K562 (cell line): ENCODE results near the gene RPS19BP1. TPM values are rescaled to one million over a fixed set of nuclear protein-coding genes. Genes with fewer than 3 reads are reported as not detected.

Source experiments
- ATAC-seq: fragments of 200-7000 bp; cut with Tn5 transposase; 3 replicates; pipeline ENCODE4 v1.9.1; 2020; ENCODE audit warnings: moderate library complexity
- BruUV-seq: library from RNA; stranded (reverse); fragments of 400-500 nt; replicated peaks from 2 replicates; lab custom pipeline; 2021; lab: Mats Ljungman, UMichigan
- CTCF ChIA-PET: fragments of 300-600 bp; formaldehyde crosslinking; extraction: SDS; loops from one replicate; lab custom pipeline; 2021; ENCODE audit warnings: low intra/inter-chr PET ratio; lab: Yijun Ruan, JAX
- POLR2A ChIA-PET: fragments of 300-600, 350-650 bp; sonication (Branson Sonifier 250); formaldehyde crosslinking; extraction: SDS; loops from one replicate; lab custom pipeline; 2021; ENCODE audit warnings: antibody characterized with exemption, inconsistent platforms; lab: Yijun Ruan, JAX
- DNase-seq, 4 experiments: peaks; one replicate each; pipeline versions ENCODE4 v3.0.0 to v3.0.0-alpha.2; 2011 to 2018; ENCODE audit warnings: low spot score in 3 of 4, mixed read lengths in 3 of 4; ENCODE audit errors: extremely low read depth in 1 of 4
- FAIRE-seq: peaks from 2 replicates; lab custom pipeline; 2011; peaks lifted over from hg19 to GRCh38; lab: Jason Lieb, UNC
- H2AFZ ChIP-seq: 2 replicates; pipeline ENCODE4 v1.6.0; 2011; ENCODE audit warnings: low read depth, low read length, control low read depth, inconsistent platforms
- H3K27ac ChIP-seq: fragments of 200-600 bp; 3 replicates; pipeline ENCODE4 v1.8.0; 2011; ENCODE audit warnings: low read depth, mild to moderate bottlenecking, control low read depth, inconsistent platforms, low read length, moderate library complexity, mixed read lengths; ENCODE audit errors: extremely low read depth
- H3K27me3 ChIP-seq, 2 experiments: fragments of 300-600 bp in 1 of 2; 2 replicates in 1 of 2; 3 replicates in 1 of 2; pipeline versions ENCODE4 v1.6.0 to v1.8.0; 2011; ENCODE audit warnings: inconsistent platforms in 2 of 2, low read length in 2 of 2, mild to moderate bottlenecking in 1 of 2, mixed read lengths in 1 of 2, moderate library complexity in 1 of 2; ENCODE audit not compliant: control insufficient read depth in 2 of 2, insufficient read depth in 2 of 2
- H3K36me3 ChIP-seq: fragments of 300-600 bp; 3 replicates; pipeline ENCODE4 v1.8.0; 2011; ENCODE audit warnings: mild to moderate bottlenecking, low read length, inconsistent platforms; ENCODE audit not compliant: control insufficient read depth, insufficient read depth
- H3K4me1 ChIP-seq, 2 experiments: fragments of 200-600 bp in 1 of 2; replicated peaks in 1 of 2; 2 replicates in 1 of 2; 3 replicates in 1 of 2; pipeline versions ENCODE4 v1.5.1 to v1.8.0; 2011; ENCODE audit warnings: inconsistent platforms in 2 of 2, low read length in 2 of 2, mild to moderate bottlenecking in 1 of 2, mixed read lengths in 1 of 2, moderate library complexity in 1 of 2; ENCODE audit not compliant: control insufficient read depth in 2 of 2, insufficient read depth in 2 of 2
- H3K4me2 ChIP-seq: 2 replicates; pipeline ENCODE4 v1.6.1; 2011; ENCODE audit warnings: low read length, control low read depth, inconsistent platforms, mixed read lengths; ENCODE audit not compliant: insufficient read depth
- H3K4me3 ChIP-seq: fragments of 200-600 bp; sonication (generic), shearing (Covaris generic); 2 replicates; pipeline ENCODE4 v1.5.1; 2016; ENCODE audit warnings: control low read depth, inconsistent platforms
- H3K79me2 ChIP-seq: fragments of 200-600 bp; 3 replicates; pipeline ENCODE4 v1.8.0; 2011; ENCODE audit warnings: low read length, inconsistent platforms; ENCODE audit not compliant: control insufficient read depth, insufficient read depth
- H3K9ac ChIP-seq, 2 experiments: 2 replicates each; pipeline versions ENCODE4 v1.6.0 to v1.6.1; 2011; ENCODE audit warnings: low read depth in 2 of 2, low read length in 2 of 2, control low read depth in 1 of 2, inconsistent platforms in 1 of 2, mild to moderate bottlenecking in 1 of 2, mixed read lengths in 1 of 2; ENCODE audit not compliant: insufficient read depth in 1 of 2
- H3K9me1 ChIP-seq: one replicate; pipeline ENCODE4 v1.6.0; 2011; ENCODE audit warnings: inconsistent platforms, mild to moderate bottlenecking, low read length, moderate library complexity; ENCODE audit not compliant: control insufficient read depth, insufficient read depth
- H3K9me3 ChIP-seq: replicated peaks from 2 replicates; pipeline ENCODE4 v1.5.1; 2011; ENCODE audit warnings: low read depth, low read length, inconsistent platforms; ENCODE audit not compliant: control insufficient read depth, insufficient read depth
- H4K20me1 ChIP-seq: replicated peaks from 2 replicates; pipeline ENCODE4 v1.6.1; 2011; ENCODE audit warnings: low read length, inconsistent platforms, mixed read lengths; ENCODE audit not compliant: control insufficient read depth, insufficient read depth
- BHLHE40 ChIP-seq: IDR thresholded peaks from 2 replicates; pipeline ENCODE4 v1.6.1; 2011; ENCODE audit warnings: low read length, improper control_type of control experiment
- CTBP1 ChIP-seq: fragments of 450-650 bp; IDR thresholded peaks from 2 replicates; pipeline ENCODE4 v1.6.1; 2016; ENCODE audit warnings: borderline replicate concordance
- E4F1 ChIP-seq: fragments of 250-450 bp; sonication (Bioruptor Pico); IDR thresholded peaks from 2 replicates; pipeline ENCODE4 v1.5.0; 2021; ENCODE audit warnings: mild to moderate bottlenecking, borderline replicate concordance
- FOXJ2 ChIP-seq: fragments of 200-800 bp; sonication (Bioruptor generic); IDR thresholded peaks from 2 replicates; pipeline ENCODE4 v1.6.1; 2016; ENCODE audit warnings: missing genetic modification characterization, missing compliant biosample characterization
- KLF16 ChIP-seq: IDR thresholded peaks from 2 replicates; pipeline ENCODE4 v1.6.1; 2016; ENCODE audit warnings: antibody characterized with exemption
- MTA3 ChIP-seq: fragments of 450-650 bp; formaldehyde crosslinking; IDR thresholded peaks from 2 replicates; pipeline ENCODE4 v1.6.1; 2017; ENCODE audit warnings: mild to moderate bottlenecking, borderline replicate concordance
- NCOA2 ChIP-seq, 2 experiments: fragments of 450-650 bp; IDR thresholded peaks; 2 replicates each; pipeline ENCODE4 v1.6.1; 2018; ENCODE audit warnings: mild to moderate bottlenecking in 2 of 2, moderate library complexity in 1 of 2; ENCODE audit not compliant: partially characterized antibody in 2 of 2
- ZFX ChIP-seq: sonication (generic); formaldehyde crosslinking; IDR thresholded peaks from 2 replicates; pipeline ENCODE4 v1.8.0; 2022; ENCODE audit warnings: mild to moderate bottlenecking, missing genetic modification reagents, moderate library complexity
- WGBS: fragments of 100-300 bp; shearing (Covaris generic); methylation state at CpG from one replicate; pipeline ENCODE4 v1.1.6; 2016; ENCODE audit warnings: low coverage, mixed read lengths; ENCODE audit not compliant: insufficient coverage; ENCODE audit errors: missing lambda C conversion rate; 5-methylcytosine and 5-hydroxymethylcytosine counted together
- in situ Hi-C: fragments of 300-500 bp; cut with MboI; formaldehyde crosslinking; loops from 4 replicates; pipeline ENCODE4 v1.15.0; 2018; ENCODE audit warnings: inconsistent platforms, mixed read lengths
- intact Hi-C: fragments of 100-400 bp; cut with micrococcal nuclease; formaldehyde crosslinking; loops from 2 replicates; pipeline ENCODE4 v1.14.2; 2022
- polyA plus RNA-seq, 8 experiments: library from polyadenylated mRNA; depleted of rRNA in 4 of 8; stranded (reverse) in 5 of 8; unstranded in 3 of 8; fragments of >200 nt; fragmentation: Nextera tagmentation in 2 of 8; fragmentation: Illumina TruSeq in 1 of 8; extraction: Ambion mirVana in 2 of 8; extraction: Trizol in 1 of 8; gene quantifications; 2 replicates each; pipeline versions ENCODE4 v1.2.1 to v1.2.3, GENCODE V29; 2011 to 2014; ENCODE audit warnings: inconsistent platforms in 1 of 8, missing spikeins in 1 of 8
- total RNA-seq, 7 experiments: library from RNA; depleted of rRNA in 6 of 7; stranded (reverse); fragments of >200 nt in 6 of 7; fragmentation: Illumina TruSeq in 2 of 7; extraction: Trizol in 2 of 7; gene quantifications; 2 replicates each; pipeline versions ENCODE4 v1.2.1 to v1.2.3, GENCODE V29; 2011 to 2021; ENCODE audit warnings: low replicate concordance in 1 of 7
- TF ChIP-seq, protein P1 (sequence below): sonication (generic); formaldehyde crosslinking; IDR thresholded peaks from 2 replicates; pipeline ENCODE4 v1.8.0; 2022; ENCODE audit warnings: mild to moderate bottlenecking, low read depth, missing genetic modification reagents
- TF ChIP-seq, protein P2 (sequence below), 2 experiments: fragments of 450-650 bp; IDR thresholded peaks; 2 replicates each; pipeline ENCODE4 v1.6.1; 2018; ENCODE audit warnings: mild to moderate bottlenecking in 2 of 2, low read depth in 1 of 2; ENCODE audit not compliant: partially characterized antibody in 2 of 2

The RPS19BP1 gene
- total and polyA plus RNA-seq, 9 of the 15 experiments (the other 6 are each of a cell fraction or from before 2014, with no cell fraction given), result 3.0 to 223 (median 84.3) TPM

DNA sequence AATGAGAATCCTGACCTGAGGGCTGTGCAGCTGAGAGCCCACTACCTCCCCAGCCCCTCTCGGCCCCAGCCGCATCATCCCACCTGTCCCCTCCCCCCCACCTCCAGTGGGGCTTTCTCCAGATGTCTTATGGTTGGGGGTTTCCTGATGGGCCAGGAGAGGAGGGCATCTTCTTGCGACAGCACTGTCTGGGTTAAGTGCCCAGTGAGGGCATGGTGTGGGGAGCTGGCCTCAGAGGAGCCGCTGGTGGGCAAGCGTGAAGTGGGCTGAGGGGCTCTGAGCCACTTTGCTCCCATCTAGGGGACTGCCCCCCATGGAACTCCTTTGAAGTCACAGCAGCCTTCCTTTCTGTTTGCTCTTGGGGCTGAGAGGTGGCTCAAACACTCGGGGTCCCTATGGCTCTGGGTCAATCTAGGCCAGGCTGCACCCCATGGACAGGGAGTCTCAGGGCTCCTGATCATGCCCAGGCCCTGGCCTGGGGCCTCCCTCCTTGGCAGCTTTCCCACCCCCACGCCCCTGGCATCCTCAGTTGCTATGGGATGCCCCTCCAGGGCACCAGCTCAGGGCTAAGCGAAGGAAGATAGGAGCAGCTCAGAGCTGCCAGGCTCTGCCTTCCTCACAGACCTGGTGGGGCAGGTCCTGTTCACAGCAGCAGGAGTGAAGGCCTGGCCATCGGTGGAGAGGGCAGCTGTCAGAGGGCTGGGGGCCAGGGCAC is 41.4 kb downstream of the RPS19BP1 start:
- H3K9ac ChIP-seq, result peak overlapping the region in 1 of 2 experiments; percentile 75; a peak in 2 of 4 replicates
- ChIA-PET CTCF (no interaction called here), POLR2A (interaction anchor here (0.6 to 1.8 kb wide), 7 partner anchors 10 to 1927 kb away, joined by 3 to 12 read pairs (median 3); partner anchors contain the start of genes ATF4 and MIEF1)
- intact Hi-C loops, result no loop called here
- FAIRE-seq, result no peak
- BruUV-seq, result no TSS peak
- peaks cover 10% of the 10 kb centered on the region; the same call in 1 of the 3 replicates for H3K36me3 ChIP-seq
- H3K4me3 ChIP-seq, result no peak overlapping the region
- H3K79me2 ChIP-seq, result peaks cover 26% of the 10 kb centered on the region; the same call in 2 of the 3 replicates
- H3K9me1 ChIP-seq, result no peaks in the 10 kb centered on the region
- H3K9me3 ChIP-seq, result no peaks in the 10 kb centered on the region
- WGBS, result 63% methylated on average over 6 of the region's 9 CpGs
- H3K27me3 ChIP-seq, result no peaks in the 10 kb centered on the region
- no peak overlapping the region for H3K27ac ChIP-seq
- no peak for ATAC-seq
- in situ Hi-C loops, result no loop called here
- H4K20me1 ChIP-seq, result no peaks in the 10 kb centered on the region
- H3K4me1 ChIP-seq, result peaks cover 39 to 48% of the 10 kb centered on the region in 2 experiments
- no peak overlapping the region for H3K4me2 ChIP-seq
- TF ChIP-seq, protein P1, sequence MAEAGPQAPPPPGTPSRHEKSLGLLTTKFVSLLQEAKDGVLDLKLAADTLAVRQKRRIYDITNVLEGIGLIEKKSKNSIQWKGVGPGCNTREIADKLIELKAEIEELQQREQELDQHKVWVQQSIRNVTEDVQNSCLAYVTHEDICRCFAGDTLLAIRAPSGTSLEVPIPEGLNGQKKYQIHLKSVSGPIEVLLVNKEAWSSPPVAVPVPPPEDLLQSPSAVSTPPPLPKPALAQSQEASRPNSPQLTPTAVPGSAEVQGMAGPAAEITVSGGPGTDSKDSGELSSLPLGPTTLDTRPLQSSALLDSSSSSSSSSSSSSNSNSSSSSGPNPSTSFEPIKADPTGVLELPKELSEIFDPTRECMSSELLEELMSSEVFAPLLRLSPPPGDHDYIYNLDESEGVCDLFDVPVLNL (CRISPR knock-in tag), result no peak
- TF ChIP-seq E4F1 (CRISPR knock-in tag) (no peak), ZFX (no peak), FOXJ2 (tag) (no peak), NCOA2 (IDR thresholded peaks at IDR 0.05; ENCODE audit: partially characterized antibody in 2 of 2) (no peak), MTA3 (no peak), BHLHE40 (no peak), KLF16 (no peak), CTBP1 (no peak)
- TF ChIP-seq, protein P2, sequence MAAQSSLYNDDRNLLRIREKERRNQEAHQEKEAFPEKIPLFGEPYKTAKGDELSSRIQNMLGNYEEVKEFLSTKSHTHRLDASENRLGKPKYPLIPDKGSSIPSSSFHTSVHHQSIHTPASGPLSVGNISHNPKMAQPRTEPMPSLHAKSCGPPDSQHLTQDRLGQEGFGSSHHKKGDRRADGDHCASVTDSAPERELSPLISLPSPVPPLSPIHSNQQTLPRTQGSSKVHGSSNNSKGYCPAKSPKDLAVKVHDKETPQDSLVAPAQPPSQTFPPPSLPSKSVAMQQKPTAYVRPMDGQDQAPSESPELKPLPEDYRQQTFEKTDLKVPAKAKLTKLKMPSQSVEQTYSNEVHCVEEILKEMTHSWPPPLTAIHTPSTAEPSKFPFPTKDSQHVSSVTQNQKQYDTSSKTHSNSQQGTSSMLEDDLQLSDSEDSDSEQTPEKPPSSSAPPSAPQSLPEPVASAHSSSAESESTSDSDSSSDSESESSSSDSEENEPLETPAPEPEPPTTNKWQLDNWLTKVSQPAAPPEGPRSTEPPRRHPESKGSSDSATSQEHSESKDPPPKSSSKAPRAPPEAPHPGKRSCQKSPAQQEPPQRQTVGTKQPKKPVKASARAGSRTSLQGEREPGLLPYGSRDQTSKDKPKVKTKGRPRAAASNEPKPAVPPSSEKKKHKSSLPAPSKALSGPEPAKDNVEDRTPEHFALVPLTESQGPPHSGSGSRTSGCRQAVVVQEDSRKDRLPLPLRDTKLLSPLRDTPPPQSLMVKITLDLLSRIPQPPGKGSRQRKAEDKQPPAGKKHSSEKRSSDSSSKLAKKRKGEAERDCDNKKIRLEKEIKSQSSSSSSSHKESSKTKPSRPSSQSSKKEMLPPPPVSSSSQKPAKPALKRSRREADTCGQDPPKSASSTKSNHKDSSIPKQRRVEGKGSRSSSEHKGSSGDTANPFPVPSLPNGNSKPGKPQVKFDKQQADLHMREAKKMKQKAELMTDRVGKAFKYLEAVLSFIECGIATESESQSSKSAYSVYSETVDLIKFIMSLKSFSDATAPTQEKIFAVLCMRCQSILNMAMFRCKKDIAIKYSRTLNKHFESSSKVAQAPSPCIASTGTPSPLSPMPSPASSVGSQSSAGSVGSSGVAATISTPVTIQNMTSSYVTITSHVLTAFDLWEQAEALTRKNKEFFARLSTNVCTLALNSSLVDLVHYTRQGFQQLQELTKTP (IDR thresholded peaks at IDR 0.05; ENCODE audit: low read depth in 1 of 2, partially characterized antibody in 2 of 2), result no peak
- DNase-seq, result no peak
- H2AFZ ChIP-seq, result no peak overlapping the region
